NCI-H2196 (cell line): ENCODE measurements around the gene MXRA7.
"Not testable (repeated sequence)": the region's sequence is repeated elsewhere in the genome, so short reads cannot be mapped to it uniquely, and the experiment has no call there.

Experiments used
- DNase-seq: peaks from one replicate; lab custom pipeline; 2025; ENCODE audit not compliant: unreplicated experiment; lab: John Stamatoyannopoulos, UW

The MXRA7 gene

GRCh38 chr17:76716146-76716838, 5.5 kb upstream of the MXRA7 start:
- DNase-seq: peak; percentile 38

- no peak for DNase-seq
These were observed 4.7 kb upstream of the MXRA7 start for GRCh38 chr17:76715496-76715830.

- DNase-seq: peak; percentile 80
These were observed 4.2 kb upstream of the MXRA7 start for GRCh38 chr17:76714822-76715495.

- no peak for DNase-seq
These were observed 3.6 kb upstream of the MXRA7 start for GRCh38 chr17:76714336-76714735.

- DNase-seq: no peak
These were observed 3.0 kb upstream of the MXRA7 start for GRCh38 chr17:76713765-76714164.

GRCh38 chr17:76712321-76712720, 1.6 kb upstream of the MXRA7 start:
- DNase-seq: not testable (repeated sequence)

- not testable (repeated sequence) for DNase-seq
These were observed 558 bp downstream of the MXRA7 start for GRCh38 chr17:76709951-76710862.

- no peak for DNase-seq
These were observed 1.5 kb downstream of the MXRA7 start for GRCh38 chr17:76709077-76709950.

- DNase-seq: no peak
These were observed 2.6 kb downstream of the MXRA7 start for GRCh38 chr17:76707985-76708807.

GRCh38 chr17:76706817-76707216, 3.9 kb downstream of the MXRA7 start:
- no peak for DNase-seq

- no peak for DNase-seq
These were observed 6.0 kb downstream of the MXRA7 start for GRCh38 chr17:76704805-76705204.

GRCh38 chr17:76702941-76703637, 7.7 kb downstream of the MXRA7 start:
- DNase-seq: no peak

- DNase-seq: no peak
These were observed 8.7 kb downstream of the MXRA7 start for GRCh38 chr17:76702076-76702475.

- DNase-seq: no peak
These were observed 9.2 kb downstream of the MXRA7 start for GRCh38 chr17:76701471-76701967.

GRCh38 chr17:76700617-76701470, 9.9 kb downstream of the MXRA7 start:
- DNase-seq: no peak

GRCh38 chr17:76700270-76700616, 10.5 kb downstream of the MXRA7 start:
- DNase-seq: no peak

GRCh38 chr17:76698466-76698977, 12.2 kb downstream of the MXRA7 start:
- not testable (repeated sequence) for DNase-seq
